IMR-90 (cell line): ENCODE measurements around the gene DPH6. TPM values are rescaled to one million over a fixed set of nuclear protein-coding genes. Genes with fewer than 3 reads are reported as not detected.

Experiments
- ATAC-seq: fragments of 200-7000 bp; cut with Tn5 transposase; 2 replicates; pipeline ENCODE4 v1.9.1; 2020; ENCODE audit warnings: low read depth, mild to moderate bottlenecking, moderate library complexity
- BruUV-seq: library from RNA; stranded (reverse); fragments of 400-500 nt; replicated peaks from 2 replicates; lab custom pipeline; 2021; lab: Mats Ljungman, UMichigan
- CTCF ChIA-PET: fragments of 300-600 bp; formaldehyde crosslinking; extraction: SDS; loops from one replicate; lab custom pipeline; 2021; ENCODE audit warnings: antibody characterized with exemption; lab: Yijun Ruan, JAX
- POLR2A ChIA-PET: fragments of 300-600 bp; sonication (Branson Sonifier 250); formaldehyde crosslinking; loops from one replicate; lab custom pipeline; 2022; ENCODE audit warnings: antibody characterized with exemption; ENCODE audit not compliant: unreplicated experiment; lab: Charles Lee
- DNase-seq: peaks from one replicate; pipeline ENCODE4 v3.0.0; 2013
- H2AFZ ChIP-seq: replicated peaks from 2 replicates; pipeline ENCODE3; 2013; ENCODE audit warnings: low read length, mild to moderate bottlenecking; ENCODE audit not compliant: poor library complexity
- H2AK5ac ChIP-seq: 2 replicates; pipeline ENCODE4 v1.6.1; 2013; ENCODE audit warnings: low read depth, low read length, inconsistent platforms
- H2AK9ac ChIP-seq: replicated peaks from 2 replicates; pipeline ENCODE3; 2013; ENCODE audit warnings: mild to moderate bottlenecking, low read depth, low read length, moderate library complexity; ENCODE audit not compliant: poor library complexity
- H2BK120ac ChIP-seq: 2 replicates; pipeline ENCODE4 v1.6.1; 2013; ENCODE audit warnings: low read depth, low read length, inconsistent platforms
- H2BK15ac ChIP-seq: 3 replicates; pipeline ENCODE4 v1.6.1; 2013; ENCODE audit warnings: low read depth, low read length, inconsistent platforms
- H2BK20ac ChIP-seq: 2 replicates; pipeline ENCODE4 v1.6.1; 2013; ENCODE audit warnings: low read depth, mild to moderate bottlenecking, inconsistent platforms, low read length, moderate library complexity
- H2BK5ac ChIP-seq: 2 replicates; pipeline ENCODE4 v1.6.1; 2013; ENCODE audit warnings: mild to moderate bottlenecking, low read depth, low read length, inconsistent platforms; ENCODE audit not compliant: poor library complexity, severe bottlenecking
- H3K14ac ChIP-seq: replicated peaks from 2 replicates; pipeline ENCODE4 v1.6.1; 2013; ENCODE audit warnings: low read depth, low read length, inconsistent platforms
- H3K18ac ChIP-seq: 2 replicates; pipeline ENCODE4 v1.6.1; 2013; ENCODE audit warnings: low read depth, low read length, control low read depth
- H3K23ac ChIP-seq: 2 replicates; pipeline ENCODE4 v1.6.1; 2013; ENCODE audit warnings: low read depth, low read length, inconsistent platforms
- H3K27ac ChIP-seq: 2 replicates; pipeline ENCODE4 v1.5.1; 2013; ENCODE audit warnings: mild to moderate bottlenecking, control low read depth, low read length; ENCODE audit not compliant: insufficient read depth
- H3K27me3 ChIP-seq: 2 replicates; pipeline ENCODE4 v1.6.1; 2013; ENCODE audit warnings: low read length; ENCODE audit not compliant: control insufficient read depth, insufficient read depth
- H3K36me3 ChIP-seq: 2 replicates; pipeline ENCODE4 v1.6.1; 2013; ENCODE audit warnings: low read length, mixed read lengths; ENCODE audit not compliant: control insufficient read depth, insufficient read depth
- H3K4ac ChIP-seq: 2 replicates; pipeline ENCODE4 v1.6.1; 2013; ENCODE audit warnings: low read depth, low read length, inconsistent platforms
- H3K4me1 ChIP-seq: 2 replicates; pipeline ENCODE4 v1.6.1; 2013; ENCODE audit warnings: low read length, mixed read lengths; ENCODE audit not compliant: control insufficient read depth, insufficient read depth
- H3K4me2 ChIP-seq: 2 replicates; pipeline ENCODE4 v1.6.1; 2013; ENCODE audit warnings: low read depth, mild to moderate bottlenecking, control low read depth, low read length, moderate library complexity
- H3K4me3 ChIP-seq: 2 replicates; pipeline ENCODE4 v1.5.1; 2013; ENCODE audit warnings: low read depth, mild to moderate bottlenecking, control low read depth, low read length, moderate library complexity; ENCODE audit not compliant: insufficient read depth
- H3K56ac ChIP-seq: 2 replicates; pipeline ENCODE4 v1.6.1; 2013; ENCODE audit warnings: low read length, inconsistent platforms; ENCODE audit not compliant: insufficient read depth; ENCODE audit errors: extremely low read depth
- H3K79me1 ChIP-seq, 2 experiments: 2 replicates each; pipeline ENCODE4 v1.6.1; 2013; ENCODE audit warnings: low read length in 2 of 2, inconsistent platforms in 1 of 2, low read depth in 1 of 2
- H3K9ac ChIP-seq: 2 replicates; pipeline ENCODE4 v1.6.1; 2013; ENCODE audit warnings: low read depth, low read length, control low read depth
- H3K9me1 ChIP-seq: 2 replicates; pipeline ENCODE4 v1.6.1; 2013; ENCODE audit warnings: low read length, inconsistent platforms; ENCODE audit not compliant: insufficient read depth
- H3K9me3 ChIP-seq: 2 replicates; pipeline ENCODE4 v1.6.1; 2013; ENCODE audit warnings: low read length; ENCODE audit not compliant: control insufficient read depth, insufficient read depth
- H4K20me1 ChIP-seq: 2 replicates; pipeline ENCODE4 v1.6.1; 2013; ENCODE audit warnings: low read length, inconsistent platforms; ENCODE audit not compliant: insufficient read depth
- H4K5ac ChIP-seq: 2 replicates; pipeline ENCODE4 v1.6.1; 2013; ENCODE audit warnings: mild to moderate bottlenecking, low read depth, low read length, control low read depth
- H4K8ac ChIP-seq, 2 experiments: 2 replicates each; pipeline ENCODE4 v1.6.1; 2013; ENCODE audit warnings: low read depth in 2 of 2, low read length in 2 of 2, control low read depth in 1 of 2, inconsistent platforms in 1 of 2
- H4K91ac ChIP-seq: 2 replicates; pipeline ENCODE4 v1.6.1; 2013; ENCODE audit warnings: low read depth, low read length, inconsistent platforms; ENCODE audit not compliant: insufficient read depth
- BHLHE40 ChIP-seq: fragments of 150-350 bp; IDR thresholded peaks from 2 replicates; pipeline ENCODE4 v1.6.1; 2016; ENCODE audit warnings: mild to moderate bottlenecking, low read depth, low read length
- CEBPB ChIP-seq: IDR thresholded peaks from 2 replicates; pipeline ENCODE4 v1.6.1; 2012; ENCODE audit warnings: low read depth, low read length, improper control_type of control experiment
- CHD1 ChIP-seq: IDR thresholded peaks from 2 replicates; pipeline ENCODE4 v1.6.1; 2012; ENCODE audit warnings: low read depth, low read length, improper control_type of control experiment
- FOS ChIP-seq: fragments of 150-350 bp; IDR thresholded peaks from 2 replicates; pipeline ENCODE4 v1.6.1; 2016; ENCODE audit warnings: low read depth, low read length
- MAFK ChIP-seq: IDR thresholded peaks from 2 replicates; pipeline ENCODE4 v1.6.1; 2012; ENCODE audit warnings: low read depth, low read length, improper control_type of control experiment
- MAZ ChIP-seq: IDR thresholded peaks from 2 replicates; pipeline ENCODE4 v1.6.1; 2012; ENCODE audit warnings: low read depth, mild to moderate bottlenecking, low read length, improper control_type of control experiment, moderate library complexity, borderline replicate concordance
- MXI1 ChIP-seq: IDR thresholded peaks from 2 replicates; pipeline ENCODE4 v1.6.1; 2012; ENCODE audit warnings: low read depth, mild to moderate bottlenecking, low read length, moderate library complexity, borderline replicate concordance
- NFE2L2 ChIP-seq: fragments of 150-350 bp; IDR thresholded peaks from 2 replicates; pipeline ENCODE4 v1.6.1; 2016; ENCODE audit warnings: low read depth, mild to moderate bottlenecking, low read length
- POLR2A ChIP-seq: IDR thresholded peaks from 2 replicates; pipeline ENCODE4 v1.6.1; 2012; ENCODE audit warnings: mild to moderate bottlenecking, low read depth, low read length
- RAD21 ChIP-seq: IDR thresholded peaks from 2 replicates; pipeline ENCODE4 v1.6.1; 2012; ENCODE audit warnings: low read length, improper control_type of control experiment
- RCOR1 ChIP-seq: IDR thresholded peaks from 2 replicates; pipeline ENCODE4 v1.6.1; 2012; ENCODE audit warnings: mild to moderate bottlenecking, low read length, improper control_type of control experiment; ENCODE audit not compliant: insufficient replicate concordance
- RFX5 ChIP-seq: IDR thresholded peaks from 2 replicates; pipeline ENCODE4 v1.8.0; 2012; ENCODE audit warnings: low read depth, mild to moderate bottlenecking, low read length, moderate library complexity
- SMC3 ChIP-seq: fragments of 150-350 bp; IDR thresholded peaks from 2 replicates; pipeline ENCODE4 v1.6.1; 2016; ENCODE audit warnings: low read depth, mild to moderate bottlenecking, antibody characterized with exemption, low read length, moderate library complexity
- WGBS, 2 experiments: methylation state at CpG; one replicate each; pipeline versions ENCODE4 v1.1.5 to v1.1.7; 2013; ENCODE audit warnings: missing lambda C conversion rate in 2 of 2; ENCODE audit not compliant: insufficient read length in 1 of 2; ENCODE audit errors: extremely low coverage in 2 of 2; 5-methylcytosine and 5-hydroxymethylcytosine counted together
- dilution Hi-C: fragments of 300-500 bp; cut with HindIII; formaldehyde crosslinking; loops from one replicate; pipeline ENCODE4 v1.14.3; 2018; ENCODE audit warnings: low sequenced_read_pairs; ENCODE audit not compliant: unreplicated experiment
- in situ Hi-C: fragments of 300-500 bp; cut with MboI; formaldehyde crosslinking; loops from 3 replicates; pipeline ENCODE4 v1.14.3; 2019; ENCODE audit warnings: low sequenced_read_pairs, inconsistent platforms, mixed read lengths
- intact Hi-C: fragments of 100-400 bp; cut with micrococcal nuclease; formaldehyde crosslinking; loops from 2 replicates; pipeline ENCODE4 v1.10.0; 2022
- polyA plus RNA-seq, 3 experiments: library from polyadenylated mRNA; depleted of rRNA; stranded (reverse); fragments of >200 nt; gene quantifications; 2 replicates each; pipeline ENCODE4 v1.2.3, GENCODE V29; 2012; ENCODE audit warnings: low replicate concordance in 1 of 3
- total RNA-seq: library from RNA; depleted of rRNA; stranded (reverse); fragments of >200 nt; gene quantifications from 2 replicates; pipeline ENCODE4 v1.2.3, GENCODE V29; 2012
- TF ChIP-seq, protein P1 (sequence below): fragments of 150-350 bp; IDR thresholded peaks from 2 replicates; pipeline ENCODE4 v1.6.1; 2017; ENCODE audit warnings: mild to moderate bottlenecking, antibody characterized with exemption, low read length, low read depth
- TF ChIP-seq, protein P2 (sequence below): conservative IDR thresholded peaks from 2 replicates; pipeline ENCODE4 v1.5.1; 2012; ENCODE audit warnings: mild to moderate bottlenecking, low read depth, low read length, improper control_type of control experiment
- TF ChIP-seq, protein P3 (sequence below): fragments of 150-350 bp; IDR thresholded peaks from 2 replicates; pipeline ENCODE4 v1.6.1; 2016; ENCODE audit warnings: low read depth, mild to moderate bottlenecking, low read length, moderate library complexity, borderline replicate concordance

Gene DPH6
- total and polyA plus RNA-seq, 2 of the 4 experiments (the other 2 are of a cell fraction), result 6.1 to 8.1 TPM

DNA sequence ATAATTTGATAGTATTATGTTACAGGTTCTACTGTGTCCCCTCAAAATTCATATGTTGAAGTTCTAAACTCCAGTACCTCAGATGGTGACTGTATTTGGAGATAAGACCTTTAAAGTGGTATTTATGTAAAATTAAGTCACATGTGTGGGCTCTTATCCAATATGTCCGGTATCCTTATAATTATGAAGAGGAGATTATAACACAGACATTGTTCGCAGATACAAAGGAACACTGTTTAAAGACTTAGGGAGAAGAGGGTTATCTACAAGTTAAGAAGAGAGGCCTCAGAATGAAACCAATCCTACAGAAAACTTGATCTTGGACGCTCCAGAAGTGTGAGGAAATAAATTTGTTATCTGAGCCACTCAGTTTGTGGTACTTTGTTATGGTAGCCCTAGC lies 50.9 kb downstream of the DPH6 start:
- H2AFZ ChIP-seq, result no peak overlapping the region
- H4K8ac ChIP-seq, result no peak overlapping the region
- no peak overlapping the region for H2BK15ac ChIP-seq
- 0 out of 2 replicates have a peak, but pooled peaks cover 2% of the 10 kb centered on the region for H3K4me1 ChIP-seq
- H3K56ac ChIP-seq, result no peak overlapping the region
- no peak overlapping the region for H3K4me2 ChIP-seq
- no peaks in the 10 kb centered on the region for H3K9me3 ChIP-seq
- H3K4me3 ChIP-seq, result no peak overlapping the region
- no peak overlapping the region for H2BK20ac ChIP-seq
- no peak for ATAC-seq
- no peak overlapping the region for H2AK5ac ChIP-seq
- dilution Hi-C loops, result no loop called here
- H2BK120ac ChIP-seq, result no peak overlapping the region
- intact Hi-C loops, result loop anchor here (5.0 kb wide), 1 partner anchor 188 kb away; no protein-coding TSS in a partner anchor
- H3K23ac ChIP-seq, result 0 out of 2 replicates have a peak overlapping the region, but pooled peaks have one; percentile 9
- H3K9me1 ChIP-seq, result no peaks in the 10 kb centered on the region
- H2AK9ac ChIP-seq, result no peak overlapping the region
- no peaks in the 10 kb centered on the region; a peak in 1 of 4 replicates for H3K79me1 ChIP-seq
- no peak overlapping the region for H2BK5ac ChIP-seq
- H3K27me3 ChIP-seq, result no peaks in the 10 kb centered on the region
- DNase-seq, result no peak
- no CpG with 5 or more reads among the region's 3 CpGs for WGBS, 2 experiments
- no peak overlapping the region for H3K4ac ChIP-seq
- no peak overlapping the region for H3K27ac ChIP-seq
- TF ChIP-seq, protein P1, sequence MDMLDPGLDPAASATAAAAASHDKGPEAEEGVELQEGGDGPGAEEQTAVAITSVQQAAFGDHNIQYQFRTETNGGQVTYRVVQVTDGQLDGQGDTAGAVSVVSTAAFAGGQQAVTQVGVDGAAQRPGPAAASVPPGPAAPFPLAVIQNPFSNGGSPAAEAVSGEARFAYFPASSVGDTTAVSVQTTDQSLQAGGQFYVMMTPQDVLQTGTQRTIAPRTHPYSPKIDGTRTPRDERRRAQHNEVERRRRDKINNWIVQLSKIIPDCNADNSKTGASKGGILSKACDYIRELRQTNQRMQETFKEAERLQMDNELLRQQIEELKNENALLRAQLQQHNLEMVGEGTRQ, result no peak
- TF ChIP-seq FOS (no peak), SMC3 (no peak), RAD21 (no peak), CEBPB (no peak), MXI1 (no peak), MAFK (no peak), NFE2L2 (no peak), BHLHE40 (no peak), POLR2A (no peak), MAZ (no peak), RFX5 (no peak), CHD1 (no peak), RCOR1 (no peak)
- TF ChIP-seq, protein P2, sequence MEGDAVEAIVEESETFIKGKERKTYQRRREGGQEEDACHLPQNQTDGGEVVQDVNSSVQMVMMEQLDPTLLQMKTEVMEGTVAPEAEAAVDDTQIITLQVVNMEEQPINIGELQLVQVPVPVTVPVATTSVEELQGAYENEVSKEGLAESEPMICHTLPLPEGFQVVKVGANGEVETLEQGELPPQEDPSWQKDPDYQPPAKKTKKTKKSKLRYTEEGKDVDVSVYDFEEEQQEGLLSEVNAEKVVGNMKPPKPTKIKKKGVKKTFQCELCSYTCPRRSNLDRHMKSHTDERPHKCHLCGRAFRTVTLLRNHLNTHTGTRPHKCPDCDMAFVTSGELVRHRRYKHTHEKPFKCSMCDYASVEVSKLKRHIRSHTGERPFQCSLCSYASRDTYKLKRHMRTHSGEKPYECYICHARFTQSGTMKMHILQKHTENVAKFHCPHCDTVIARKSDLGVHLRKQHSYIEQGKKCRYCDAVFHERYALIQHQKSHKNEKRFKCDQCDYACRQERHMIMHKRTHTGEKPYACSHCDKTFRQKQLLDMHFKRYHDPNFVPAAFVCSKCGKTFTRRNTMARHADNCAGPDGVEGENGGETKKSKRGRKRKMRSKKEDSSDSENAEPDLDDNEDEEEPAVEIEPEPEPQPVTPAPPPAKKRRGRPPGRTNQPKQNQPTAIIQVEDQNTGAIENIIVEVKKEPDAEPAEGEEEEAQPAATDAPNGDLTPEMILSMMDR, result no peak
- TF ChIP-seq, protein P3, sequence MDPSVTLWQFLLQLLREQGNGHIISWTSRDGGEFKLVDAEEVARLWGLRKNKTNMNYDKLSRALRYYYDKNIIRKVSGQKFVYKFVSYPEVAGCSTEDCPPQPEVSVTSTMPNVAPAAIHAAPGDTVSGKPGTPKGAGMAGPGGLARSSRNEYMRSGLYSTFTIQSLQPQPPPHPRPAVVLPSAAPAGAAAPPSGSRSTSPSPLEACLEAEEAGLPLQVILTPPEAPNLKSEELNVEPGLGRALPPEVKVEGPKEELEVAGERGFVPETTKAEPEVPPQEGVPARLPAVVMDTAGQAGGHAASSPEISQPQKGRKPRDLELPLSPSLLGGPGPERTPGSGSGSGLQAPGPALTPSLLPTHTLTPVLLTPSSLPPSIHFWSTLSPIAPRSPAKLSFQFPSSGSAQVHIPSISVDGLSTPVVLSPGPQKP, result no peak
- no peak overlapping the region for H3K9ac ChIP-seq
- in situ Hi-C loops, result no loop called here
- H3K18ac ChIP-seq, result no peak overlapping the region
- no peaks in the 10 kb centered on the region for H4K20me1 ChIP-seq
- no TSS peak for BruUV-seq
- ChIA-PET CTCF (no interaction called here), POLR2A (no interaction called here)
- no peaks in the 10 kb centered on the region for H3K36me3 ChIP-seq
- H4K91ac ChIP-seq, result no peak overlapping the region
- no peak overlapping the region for H3K14ac ChIP-seq
- no peak overlapping the region for H4K5ac ChIP-seq
